ENCODE results near the gene LDHAL6B. TPM values are rescaled to one million over a fixed set of nuclear protein-coding genes. Genes with fewer than 3 reads are reported as not detected.

Gene LDHAL6B
- total and polyA plus RNA-seq, 2 of the 8 experiments (the other 6 are each of a cell fraction or from before 2014, with no cell fraction given) = not detected

DNA sequence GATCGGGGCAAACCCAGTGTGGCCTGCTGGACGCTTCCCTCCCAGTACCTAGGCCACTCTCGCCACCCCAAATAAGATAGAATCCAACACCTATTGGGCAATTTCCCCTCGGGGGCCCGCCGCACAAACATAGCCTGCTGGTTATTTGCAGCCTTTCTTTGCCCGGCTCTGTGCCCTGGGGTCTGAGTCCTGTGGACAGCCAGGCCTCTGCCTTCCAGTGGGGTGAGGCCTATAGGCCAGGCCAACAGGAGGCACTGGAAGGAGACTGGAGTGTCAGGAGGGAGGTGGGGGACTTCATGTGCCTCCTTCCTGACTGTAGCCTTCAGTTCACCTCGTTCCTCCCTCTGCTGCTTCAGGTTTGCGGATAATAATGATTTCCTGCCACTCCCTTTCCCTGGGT is 47.4 kb upstream of the LDHAL6B start:
- H3K27me3 ChIP-seq (replicated peaks in 1 of 4; ENCODE audit: control insufficient read depth in 3 of 4, extremely low read depth in 1 of 4, insufficient read depth in 3 of 4, low read length in 3 of 4) = no peaks in the 10 kb centered on the region
- ChIA-PET POLR2A (ENCODE audit: partially characterized antibody) (no interaction called here), CTCF (ENCODE audit: partially characterized antibody) (interaction anchor here (0.6 to 1.4 kb wide), 4 partner anchors 11 to 877 kb away, joined by 3 to 4 read pairs (median 3); no protein-coding TSS in a partner anchor)
- H3K79me2 ChIP-seq (ENCODE audit: control insufficient read depth in 1 of 2, insufficient read depth in 2 of 2, low read length in 2 of 2) = no peaks in the 10 kb centered on the region
- no peak overlapping the region for H3K14ac ChIP-seq (ENCODE audit: insufficient read length)
- H3K36me3 ChIP-seq (ENCODE audit: control insufficient read depth in 2 of 4, insufficient read depth in 4 of 4, low read length in 3 of 4) = peaks cover 7 to 48% (median 12%) of the 10 kb centered on the region in 4 experiments; a peak in 7 of 8 replicates
- H2AK5ac ChIP-seq (ENCODE audit: low read depth, low read length) = no peak overlapping the region
- H3K27ac ChIP-seq (ENCODE audit: low read depth, low read length) = no peak overlapping the region
- FAIRE-seq = no peak
- H2BK120ac ChIP-seq (replicated peaks; ENCODE audit: low read depth, low read length) = no peak overlapping the region
- WGBS, 2 experiments (ENCODE audit: extremely low coverage in 1 of 2, insufficient coverage in 1 of 2, insufficient read length in 1 of 2, insufficient replicate concordance in 2 of 2, low coverage in 1 of 2, low lambda C conversion rate in 2 of 2, missing lambda C conversion rate in 1 of 2) = 93% methylated on average over 9 of the region's 9 CpGs; no CpG with 5 or more reads in 1 of the 2 experiments
- no peak overlapping the region for H3K4ac ChIP-seq (replicated peaks; ENCODE audit: insufficient read length, low read depth, low read length)
- H3K4me2 ChIP-seq (ENCODE audit: insufficient read depth in 1 of 2, low read depth in 2 of 2, low read length in 2 of 2) = no peak overlapping the region
- no peaks in the 10 kb centered on the region; the same call in 1 of the 2 replicates for H3K23me2 ChIP-seq (ENCODE audit: low read depth, low read length)
- H3K18ac ChIP-seq (ENCODE audit: extremely low read depth, low read length) = no peak overlapping the region
- no peak overlapping the region for H2BK20ac ChIP-seq (ENCODE audit: low read length)
- no peak overlapping the region for H4K8ac ChIP-seq (ENCODE audit: extremely low read depth, insufficient read depth, low read length)
- H3K23ac ChIP-seq (ENCODE audit: insufficient read length) = no peak overlapping the region
- no peak overlapping the region for H2BK15ac ChIP-seq (ENCODE audit: low read length)
- DNase-seq (ENCODE audit: low read depth in 1 of 2, low spot score in 2 of 2) = no peak
- H3K9me3 ChIP-seq (ENCODE audit: insufficient read depth in 2 of 2, low read depth in 1 of 2, low read length in 1 of 2) = no peaks in the 10 kb centered on the region
- H3K4me3 ChIP-seq (ENCODE audit: extremely low read depth in 1 of 4, insufficient read depth in 2 of 4, low read depth in 3 of 4, low read length in 4 of 4) = no peak overlapping the region
- H2AFZ ChIP-seq (ENCODE audit: low read length) = no peak overlapping the region
- no peak overlapping the region for H2BK12ac ChIP-seq (ENCODE audit: low read depth, low read length)
- H4K5ac ChIP-seq (ENCODE audit: insufficient read length, low read depth, low read length) = no peak overlapping the region
- no peak overlapping the region for H3K56ac ChIP-seq (replicated peaks; ENCODE audit: insufficient read length, low read depth, low read length)
- no peaks in the 10 kb centered on the region for H4K20me1 ChIP-seq (replicated peaks in 1 of 2; ENCODE audit: control insufficient read depth in 1 of 2, insufficient read depth in 2 of 2, low read length in 2 of 2)
- H3K9ac ChIP-seq (replicated peaks in 1 of 4; ENCODE audit: extremely low read depth in 1 of 4, low read depth in 3 of 4, low read length in 3 of 4) = no peak overlapping the region; a peak in 1 of 7 replicates
- no peak overlapping the region for H4K91ac ChIP-seq (replicated peaks; ENCODE audit: insufficient read length, low read length)
- H3K79me1 ChIP-seq (ENCODE audit: low read depth, low read length) = no peaks in the 10 kb centered on the region
- H3K4me1 ChIP-seq (replicated peaks in 1 of 4; ENCODE audit: control insufficient read depth in 3 of 4, insufficient read depth in 4 of 4, low read length in 3 of 4) = no peaks in the 10 kb centered on the region; a peak in 2 of 7 replicates
- H2BK5ac ChIP-seq (ENCODE audit: low read depth, low read length) = no peak overlapping the region
- TF ChIP-seq, protein P1, sequence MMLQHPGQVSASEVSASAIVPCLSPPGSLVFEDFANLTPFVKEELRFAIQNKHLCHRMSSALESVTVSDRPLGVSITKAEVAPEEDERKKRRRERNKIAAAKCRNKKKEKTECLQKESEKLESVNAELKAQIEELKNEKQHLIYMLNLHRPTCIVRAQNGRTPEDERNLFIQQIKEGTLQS (IDR thresholded peaks at IDR 0.05; ENCODE audit: insufficient read depth, low read depth, low read length) = no peak
- no peak for TF ChIP-seq HDAC2 (IDR thresholded peaks at IDR 0.05; ENCODE audit: borderline replicate concordance in 1 of 2, low read depth in 2 of 2, low read length in 2 of 2)
- TF ChIP-seq JUND (IDR thresholded peaks at IDR 0.05; ENCODE audit: low read length) = no peak

All from H1 (cell line).